Neuronal stem cell (in vitro differentiated cells): ENCODE measurements around the gene PIM2.

Experiments used
- DNase-seq: peaks from one replicate; pipeline ENCODE4 v3.0.0-alpha.2; 2013; ENCODE audit warnings: low spot score
- H2AFZ ChIP-seq: one replicate; pipeline ENCODE4 v1.6.1; 2013; ENCODE audit warnings: mild to moderate bottlenecking, low read length, inconsistent platforms
- H2AK5ac ChIP-seq: 2 replicates; pipeline ENCODE4 v1.6.1; 2013; ENCODE audit warnings: low read depth, mild to moderate bottlenecking, inconsistent platforms, low read length, moderate library complexity, mixed read lengths
- H2BK120ac ChIP-seq: 2 replicates; pipeline ENCODE4 v1.6.1; 2013; ENCODE audit warnings: low read depth, mild to moderate bottlenecking, inconsistent platforms, low read length, moderate library complexity, mixed read lengths
- H2BK12ac ChIP-seq: one replicate; pipeline ENCODE4 v1.6.1; 2013; ENCODE audit warnings: low read length, inconsistent platforms
- H2BK15ac ChIP-seq: 2 replicates; pipeline ENCODE4 v1.6.1; 2013; ENCODE audit warnings: mild to moderate bottlenecking, low read length, inconsistent platforms, mixed read lengths
- H2BK5ac ChIP-seq: one replicate; pipeline ENCODE4 v1.6.1; 2013; ENCODE audit warnings: inconsistent platforms, mild to moderate bottlenecking, low read length, moderate library complexity
- H3K14ac ChIP-seq: one replicate; pipeline ENCODE4 v1.6.1; 2013; ENCODE audit warnings: low read length, inconsistent platforms
- H3K18ac ChIP-seq: 2 replicates; pipeline ENCODE4 v1.6.1; 2013; ENCODE audit warnings: low read length, inconsistent platforms
- H3K23ac ChIP-seq: 2 replicates; pipeline ENCODE4 v1.6.1; 2013; ENCODE audit warnings: low read depth, mild to moderate bottlenecking, mixed read lengths, low read length, inconsistent platforms; ENCODE audit not compliant: poor library complexity
- H3K27ac ChIP-seq: replicated peaks from 3 replicates; pipeline ENCODE4 v1.5.1; 2013; ENCODE audit warnings: low read length, inconsistent platforms
- H3K27me3 ChIP-seq, 3 experiments: 2 replicates each; pipeline ENCODE4 v1.6.1; 2013; ENCODE audit warnings: low read length in 3 of 3, mild to moderate bottlenecking in 2 of 3, inconsistent platforms in 1 of 3, low read depth in 1 of 3, mixed read lengths in 1 of 3, moderate library complexity in 1 of 3; ENCODE audit not compliant: control insufficient read depth in 3 of 3, insufficient read depth in 3 of 3
- H3K36me3 ChIP-seq, 2 donors: replicated peaks in 1 of 2; 2 replicates each; pipeline ENCODE4 v1.6.1; 2013; ENCODE audit warnings: low read length in 2 of 2; ENCODE audit not compliant: control insufficient read depth in 2 of 2, insufficient read depth in 2 of 2
- H3K4ac ChIP-seq: 2 replicates; pipeline ENCODE4 v1.6.1; 2013; ENCODE audit warnings: inconsistent platforms, mild to moderate bottlenecking, low read length, moderate library complexity
- H3K4me1 ChIP-seq, 2 donors: 1 replicate in 1 of 2; 2 replicates in 1 of 2; pipeline ENCODE4 v1.6.1; 2013; ENCODE audit warnings: low read length in 2 of 2, low read depth in 1 of 2; ENCODE audit not compliant: control insufficient read depth in 2 of 2, insufficient read depth in 1 of 2
- H3K4me2 ChIP-seq: one replicate; pipeline ENCODE4 v1.6.1; 2013; ENCODE audit warnings: mild to moderate bottlenecking, low read length, inconsistent platforms; ENCODE audit not compliant: insufficient read depth, poor library complexity, severe bottlenecking
- H3K4me3 ChIP-seq, 2 donors: 2 replicates each; pipeline ENCODE4 v1.5.1; 2013; ENCODE audit warnings: low read length in 2 of 2, mild to moderate bottlenecking in 2 of 2, inconsistent platforms in 1 of 2, moderate library complexity in 1 of 2
- H3K79me1 ChIP-seq: one replicate; pipeline ENCODE4 v1.6.1; 2013; ENCODE audit warnings: low read depth, mild to moderate bottlenecking, inconsistent platforms, low read length, moderate library complexity
- H3K9ac ChIP-seq: one replicate; pipeline ENCODE4 v1.6.1; 2013; ENCODE audit warnings: mild to moderate bottlenecking, low read depth, low read length, inconsistent platforms; ENCODE audit not compliant: poor library complexity
- H3K9me3 ChIP-seq, 2 donors: replicated peaks in 1 of 2; 2 replicates each; pipeline versions ENCODE3 to v1.6.1; 2013; ENCODE audit warnings: low read length in 2 of 2, mild to moderate bottlenecking in 2 of 2, inconsistent platforms in 1 of 2, low read depth in 1 of 2, mixed read lengths in 1 of 2, moderate library complexity in 1 of 2; ENCODE audit not compliant: control insufficient read depth in 2 of 2, insufficient read depth in 1 of 2
- H4K8ac ChIP-seq: one replicate; pipeline ENCODE4 v1.6.1; 2013; ENCODE audit warnings: low read depth, mild to moderate bottlenecking, inconsistent platforms, low read length, moderate library complexity
- H4K91ac ChIP-seq: one replicate; pipeline ENCODE4 v1.6.1; 2013; ENCODE audit warnings: low read length, low read depth, mild to moderate bottlenecking, inconsistent platforms; ENCODE audit not compliant: poor library complexity
- WGBS, 2 donors: extraction: QIAGEN DNeasy Blood & Tissue Kit; methylation state at CpG; one replicate each; pipeline ENCODE4 v1.1.7; 2013; ENCODE audit warnings: missing lambda C conversion rate in 2 of 2, mixed read lengths in 1 of 2; ENCODE audit not compliant: insufficient read length in 2 of 2, insufficient replicate concordance in 1 of 2; ENCODE audit errors: extremely low coverage in 2 of 2; 5-methylcytosine and 5-hydroxymethylcytosine counted together

Gene PIM2

GRCh38 chrX:48918301-48918642, 552 bp downstream of the PIM2 start:
- Histone ChIP-seq H2BK5ac (no peak overlapping the region), H3K23ac (peak overlapping the region; percentile 55), H3K9me3 (no peaks in the 10 kb centered on the region), H2BK12ac (no peak overlapping the region), H3K4ac (no peak overlapping the region), H2AFZ (peak overlapping the region; percentile 79), H3K9ac (peak overlapping the region; percentile 77), H2AK5ac (peak overlapping the region; percentile 52), H3K36me3 (peaks cover 4 to 17% of the 10 kb centered on the region in 2 donors), H3K4me1 (peaks cover 8 to 11% of the 10 kb centered on the region in 2 donors), H3K4me2 (peak overlapping the region; percentile 64), H2BK15ac (no peak overlapping the region), H4K91ac (no peak overlapping the region), H4K8ac (no peak overlapping the region), H3K79me1 (no peaks in the 10 kb centered on the region), H3K4me3 (peak overlapping the region; percentile 57 to 90), H2BK120ac (no peak overlapping the region), H3K27me3 (no peaks in the 10 kb centered on the region), H3K14ac (no peak overlapping the region), H3K27ac (no peak overlapping the region), H3K18ac (peak overlapping the region; percentile 87)
- WGBS, 2 donors: no CpG with 5 or more reads among the region's 23 CpGs
- DNase-seq: no peak

- no peak overlapping the region for H2AFZ ChIP-seq
- WGBS, 2 donors: no CpG with 5 or more reads among the region's 27 CpGs
- no peak overlapping the region for H3K4ac ChIP-seq
- no peak overlapping the region for H3K18ac ChIP-seq
- H3K4me3 ChIP-seq: peak overlapping the region; percentile 57 to 90
- H2BK5ac ChIP-seq: no peak overlapping the region
- H3K4me1 ChIP-seq: peaks cover 8 to 11% of the 10 kb centered on the region in 2 donors
- H3K4me2 ChIP-seq: peak overlapping the region; percentile 64
- H3K9me3 ChIP-seq: no peaks in the 10 kb centered on the region
- no peak overlapping the region for H2BK120ac ChIP-seq
- no peak overlapping the region for H3K9ac ChIP-seq
- H3K79me1 ChIP-seq: no peaks in the 10 kb centered on the region
- peak; percentile 90 for DNase-seq
- no peak overlapping the region for H3K14ac ChIP-seq
- no peaks in the 10 kb centered on the region for H3K27me3 ChIP-seq
- peaks cover 0 to 16% of the 10 kb centered on the region in 2 donors for H3K36me3 ChIP-seq
- no peak overlapping the region for H2AK5ac ChIP-seq
- H3K23ac ChIP-seq: no peak overlapping the region
- H3K27ac ChIP-seq: peak overlapping the region; percentile 51
- H4K91ac ChIP-seq: no peak overlapping the region
- H2BK12ac ChIP-seq: no peak overlapping the region
- H4K8ac ChIP-seq: no peak overlapping the region
- H2BK15ac ChIP-seq: no peak overlapping the region
Measured at GRCh38 chrX:48917139-48918001, 1.5 kb downstream of the PIM2 start.

DNA sequence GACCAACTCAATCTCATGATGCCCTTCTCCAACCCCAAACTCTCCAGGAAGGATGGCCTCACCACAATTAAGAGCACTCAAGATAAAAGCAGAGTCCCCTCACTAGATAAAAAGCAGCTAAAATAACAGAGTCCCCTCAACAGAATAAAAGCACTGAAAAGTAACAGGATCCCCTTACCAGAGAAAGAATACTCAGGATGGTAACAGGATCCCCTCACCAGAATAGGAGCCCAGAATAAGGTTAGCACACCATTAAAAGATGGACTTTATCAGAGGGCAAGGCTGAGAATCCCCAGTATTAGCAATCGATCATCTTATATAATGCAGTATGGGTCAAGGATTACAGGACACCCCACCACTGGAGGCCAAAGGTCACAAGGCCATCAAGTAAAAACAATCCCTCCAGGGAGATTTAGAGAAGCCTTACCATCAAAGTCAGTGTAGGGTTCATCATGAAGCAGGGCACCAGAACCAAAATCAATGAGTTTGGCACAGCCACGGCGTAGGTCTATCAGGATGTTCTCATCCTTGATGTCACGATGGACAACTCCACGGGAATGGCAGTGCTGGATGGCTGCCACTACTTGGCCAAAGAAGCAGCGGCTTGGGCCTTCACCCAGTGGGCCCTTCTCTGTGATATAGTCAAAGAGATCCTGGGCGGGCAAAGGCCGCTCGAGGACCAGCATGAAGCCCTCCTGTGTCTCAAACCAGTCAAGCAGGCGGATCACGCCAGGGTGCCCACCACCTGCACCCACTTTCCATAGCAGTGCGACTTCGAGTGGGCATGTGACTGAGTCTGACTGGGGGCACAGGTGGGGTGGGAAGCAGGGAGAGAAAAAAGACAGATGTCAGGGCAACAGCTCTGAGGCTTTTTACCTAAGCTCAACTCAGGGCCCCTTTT, 4.0 kb downstream of the PIM2 start:
- no peak overlapping the region for H2BK15ac ChIP-seq
- H3K9ac ChIP-seq: no peak overlapping the region
- no peak overlapping the region for H3K4me3 ChIP-seq
- H3K27me3 ChIP-seq: no peaks in the 10 kb centered on the region
- H2BK12ac ChIP-seq: no peak overlapping the region
- no peak overlapping the region for H3K18ac ChIP-seq
- no peak overlapping the region for H2AFZ ChIP-seq
- WGBS, 2 donors: no CpG with 5 or more reads among the region's 13 CpGs
- no peak overlapping the region for H3K27ac ChIP-seq
- H3K23ac ChIP-seq: no peak overlapping the region
- H2BK120ac ChIP-seq: no peak overlapping the region
- H2BK5ac ChIP-seq: no peak overlapping the region
- peaks cover 0 to 11% of the 10 kb centered on the region in 2 donors for H3K36me3 ChIP-seq
- H3K4me2 ChIP-seq: no peak overlapping the region
- no peaks in the 10 kb centered on the region for H3K9me3 ChIP-seq
- H4K8ac ChIP-seq: no peak overlapping the region
- no peak overlapping the region for H2AK5ac ChIP-seq
- no peak overlapping the region for H3K4ac ChIP-seq
- no peaks in the 10 kb centered on the region for H3K79me1 ChIP-seq
- no peak overlapping the region for H4K91ac ChIP-seq
- no peak overlapping the region for H3K14ac ChIP-seq
- no peak for DNase-seq
- peaks cover 2 to 8% of the 10 kb centered on the region in 2 donors for H3K4me1 ChIP-seq
